GM08714 (cell line): ENCODE results near the gene MYH14.

Source experiments
- H3K4me3 ChIP-seq: fragments of 200-500 bp; sonication (Bioruptor generic); 2 replicates; pipeline ENCODE4 v1.5.1; 2014; ENCODE audit warnings: mild to moderate bottlenecking, low read length, inconsistent platforms
- ZNF274 ChIP-seq: IDR thresholded peaks from 2 replicates; pipeline ENCODE4 v1.6.1; 2012; ENCODE audit warnings: mild to moderate bottlenecking, low read depth, low read length

MYH14 gene

GRCh38 chr19:50204811-50205675 lies 1.6 kb downstream of the MYH14 start:
- no peak overlapping the region for H3K4me3 ChIP-seq
- no peak for TF ChIP-seq ZNF274

- H3K4me3 ChIP-seq: no peak overlapping the region
- TF ChIP-seq ZNF274: no peak
Measured at GRCh38 chr19:50205681-50206138, 2.3 kb downstream of the MYH14 start.

GRCh38 chr19:50206191-50206590 lies 2.8 kb downstream of the MYH14 start:
- no peak overlapping the region for H3K4me3 ChIP-seq
- no peak for TF ChIP-seq ZNF274

- H3K4me3 ChIP-seq: no peak overlapping the region
- no peak for TF ChIP-seq ZNF274
Measured at GRCh38 chr19:50207730-50208129, 4.3 kb downstream of the MYH14 start.

GRCh38 chr19:50209131-50209530 lies 5.7 kb downstream of the MYH14 start:
- no peak overlapping the region for H3K4me3 ChIP-seq
- no peak for TF ChIP-seq ZNF274

- H3K4me3 ChIP-seq: no peak overlapping the region
- TF ChIP-seq ZNF274: no peak
Measured at GRCh38 chr19:50210425-50210824, 7.0 kb downstream of the MYH14 start.

GRCh38 chr19:50213925-50214324 lies 10.5 kb downstream of the MYH14 start:
- no peak for TF ChIP-seq ZNF274
- H3K4me3 ChIP-seq: no peak overlapping the region

- no peak for TF ChIP-seq ZNF274
- H3K4me3 ChIP-seq: no peak overlapping the region
Measured at GRCh38 chr19:50214699-50215543, 11.5 kb downstream of the MYH14 start.

GRCh38 chr19:50215820-50216219 lies 12.4 kb downstream of the MYH14 start:
- no peak for TF ChIP-seq ZNF274

GRCh38 chr19:50221087-50221486 lies 17.7 kb downstream of the MYH14 start:
- H3K4me3 ChIP-seq: no peak overlapping the region
- TF ChIP-seq ZNF274: no peak

More at GRCh38 chr19:50215820-50216219, 12.4 kb downstream of the MYH14 start:
- no peak overlapping the region for H3K4me3 ChIP-seq

GRCh38 chr19:50222691-50223438 lies 19.4 kb downstream of the MYH14 start:
- no peak overlapping the region for H3K4me3 ChIP-seq
- TF ChIP-seq ZNF274: no peak

- TF ChIP-seq ZNF274: no peak
Measured at GRCh38 chr19:50223439-50223716, 20.0 kb downstream of the MYH14 start.

GRCh38 chr19:50224986-50225747 lies 21.7 kb downstream of the MYH14 start:
- no peak overlapping the region for H3K4me3 ChIP-seq
- TF ChIP-seq ZNF274: no peak

More at GRCh38 chr19:50223439-50223716, 20.0 kb downstream of the MYH14 start:
- no peak overlapping the region for H3K4me3 ChIP-seq
